Duodenal mucosa (tissue), 2 donors: ENCODE data around the gene GALNS.

ENCODE experiments used
- H3K27ac ChIP-seq: one replicate; pipeline ENCODE4 v1.7.0; 2013; ENCODE audit warnings: low read depth, low read length
- H3K27me3 ChIP-seq, 2 donors: one replicate each; pipeline ENCODE4 v1.7.0; 2013; ENCODE audit warnings: low read length in 2 of 2, control low read depth in 1 of 2; ENCODE audit not compliant: insufficient read depth in 2 of 2, control insufficient read depth in 1 of 2
- H3K36me3 ChIP-seq, 2 donors: one replicate each; pipeline ENCODE4 v1.7.0; 2013; ENCODE audit warnings: low read length in 2 of 2, control low read depth in 1 of 2; ENCODE audit not compliant: insufficient read depth in 2 of 2, control insufficient read depth in 1 of 2
- H3K4me1 ChIP-seq, 2 donors: one replicate each; pipeline ENCODE4 v1.7.0; 2013; ENCODE audit warnings: low read length in 2 of 2, control low read depth in 1 of 2; ENCODE audit not compliant: insufficient read depth in 2 of 2, control insufficient read depth in 1 of 2
- H3K4me3 ChIP-seq, 2 donors: one replicate each; pipeline ENCODE4 v1.7.0; 2013; ENCODE audit warnings: low read length in 2 of 2, low read depth in 1 of 2
- H3K9ac ChIP-seq, 2 donors: one replicate each; pipeline ENCODE4 v1.7.0; 2013; ENCODE audit warnings: low read length in 2 of 2, low read depth in 1 of 2
- H3K9me3 ChIP-seq, 2 donors: one replicate each; pipeline ENCODE4 v1.7.0; 2013; ENCODE audit warnings: low read length in 2 of 2, control low read depth in 1 of 2; ENCODE audit not compliant: control insufficient read depth in 1 of 2

The GALNS gene

GRCh38 chr16:88782454-88783390 is 74.0 kb downstream of the GALNS start:
- Histone ChIP-seq H3K36me3 (no peaks in the 10 kb centered on the region), H3K27me3 (no peaks in the 10 kb centered on the region), H3K27ac (no peak overlapping the region), H3K9ac (peak overlapping the region; percentile 38 to 63), H3K4me3 (peak overlapping the region; percentile 63 to 65), H3K4me1 (peaks cover 37 to 47% of the 10 kb centered on the region in 2 donors), H3K9me3 (no peaks in the 10 kb centered on the region)

- H3K9ac ChIP-seq, result no peak overlapping the region
- peak overlapping the region; percentile 30 to 36 for H3K4me3 ChIP-seq
- no peaks in the 10 kb centered on the region for H3K36me3 ChIP-seq
- H3K9me3 ChIP-seq, result no peaks in the 10 kb centered on the region
- H3K4me1 ChIP-seq, result peaks cover 37 to 47% of the 10 kb centered on the region in 2 donors
- no peak overlapping the region for H3K27ac ChIP-seq
- H3K27me3 ChIP-seq, result no peaks in the 10 kb centered on the region
Observed at GRCh38 chr16:88781140-88782077, 75.3 kb downstream of the GALNS start.

- Histone ChIP-seq H3K4me3 (peak overlapping the region; percentile 29 to 36), H3K9ac (no peak overlapping the region), H3K4me1 (peaks cover 37 to 43% of the 10 kb centered on the region in 2 donors), H3K27me3 (no peaks in the 10 kb centered on the region), H3K9me3 (no peaks in the 10 kb centered on the region), H3K36me3 (no peaks in the 10 kb centered on the region), H3K27ac (no peak overlapping the region)
Observed at GRCh38 chr16:88780142-88781062, 76.3 kb downstream of the GALNS start.

GRCh38 chr16:88779406-88780141 is 77.2 kb downstream of the GALNS start:
- no peak overlapping the region for H3K9ac ChIP-seq
- no peaks in the 10 kb centered on the region for H3K9me3 ChIP-seq
- H3K27me3 ChIP-seq, result no peaks in the 10 kb centered on the region
- H3K4me3 ChIP-seq, result peak overlapping the region; percentile 13 to 29
- no peaks in the 10 kb centered on the region for H3K36me3 ChIP-seq
- no peak overlapping the region for H3K27ac ChIP-seq
- H3K4me1 ChIP-seq, result peaks cover 37 to 43% of the 10 kb centered on the region in 2 donors

GRCh38 chr16:88778541-88779065 is 78.1 kb downstream of the GALNS start:
- H3K4me3 ChIP-seq, result no peak overlapping the region
- H3K27ac ChIP-seq, result no peak overlapping the region
- no peaks in the 10 kb centered on the region for H3K27me3 ChIP-seq
- H3K9ac ChIP-seq, result no peak overlapping the region
- no peaks in the 10 kb centered on the region for H3K36me3 ChIP-seq
- H3K9me3 ChIP-seq, result no peaks in the 10 kb centered on the region
- peaks cover 33 to 44% of the 10 kb centered on the region in 2 donors for H3K4me1 ChIP-seq

GRCh38 chr16:88778271-88778525 is 78.5 kb downstream of the GALNS start:
- H3K9ac ChIP-seq, result no peak overlapping the region
- H3K4me3 ChIP-seq, result no peak overlapping the region
- H3K4me1 ChIP-seq, result peaks cover 29 to 45% of the 10 kb centered on the region in 2 donors
- H3K27me3 ChIP-seq, result no peaks in the 10 kb centered on the region
- H3K27ac ChIP-seq, result no peak overlapping the region
- H3K36me3 ChIP-seq, result no peaks in the 10 kb centered on the region
- H3K9me3 ChIP-seq, result no peaks in the 10 kb centered on the region

- Histone ChIP-seq H3K36me3 (no peaks in the 10 kb centered on the region), H3K27me3 (no peaks in the 10 kb centered on the region), H3K4me3 (no peak overlapping the region), H3K4me1 (peaks cover 25 to 44% of the 10 kb centered on the region in 2 donors), H3K27ac (no peak overlapping the region), H3K9me3 (no peaks in the 10 kb centered on the region), H3K9ac (no peak overlapping the region)
Observed at GRCh38 chr16:88777471-88778270, 79.1 kb downstream of the GALNS start.

- H3K9ac ChIP-seq, result no peak overlapping the region
- no peaks in the 10 kb centered on the region for H3K27me3 ChIP-seq
- H3K27ac ChIP-seq, result no peak overlapping the region
- H3K4me3 ChIP-seq, result no peak overlapping the region
- H3K9me3 ChIP-seq, result no peaks in the 10 kb centered on the region
- H3K36me3 ChIP-seq, result no peaks in the 10 kb centered on the region
- peaks cover 22 to 33% of the 10 kb centered on the region in 2 donors for H3K4me1 ChIP-seq
Observed at GRCh38 chr16:88775825-88776224, 80.9 kb downstream of the GALNS start.
